Measurements from ENCODE around the gene PARD3.

Gene PARD3

DNA sequence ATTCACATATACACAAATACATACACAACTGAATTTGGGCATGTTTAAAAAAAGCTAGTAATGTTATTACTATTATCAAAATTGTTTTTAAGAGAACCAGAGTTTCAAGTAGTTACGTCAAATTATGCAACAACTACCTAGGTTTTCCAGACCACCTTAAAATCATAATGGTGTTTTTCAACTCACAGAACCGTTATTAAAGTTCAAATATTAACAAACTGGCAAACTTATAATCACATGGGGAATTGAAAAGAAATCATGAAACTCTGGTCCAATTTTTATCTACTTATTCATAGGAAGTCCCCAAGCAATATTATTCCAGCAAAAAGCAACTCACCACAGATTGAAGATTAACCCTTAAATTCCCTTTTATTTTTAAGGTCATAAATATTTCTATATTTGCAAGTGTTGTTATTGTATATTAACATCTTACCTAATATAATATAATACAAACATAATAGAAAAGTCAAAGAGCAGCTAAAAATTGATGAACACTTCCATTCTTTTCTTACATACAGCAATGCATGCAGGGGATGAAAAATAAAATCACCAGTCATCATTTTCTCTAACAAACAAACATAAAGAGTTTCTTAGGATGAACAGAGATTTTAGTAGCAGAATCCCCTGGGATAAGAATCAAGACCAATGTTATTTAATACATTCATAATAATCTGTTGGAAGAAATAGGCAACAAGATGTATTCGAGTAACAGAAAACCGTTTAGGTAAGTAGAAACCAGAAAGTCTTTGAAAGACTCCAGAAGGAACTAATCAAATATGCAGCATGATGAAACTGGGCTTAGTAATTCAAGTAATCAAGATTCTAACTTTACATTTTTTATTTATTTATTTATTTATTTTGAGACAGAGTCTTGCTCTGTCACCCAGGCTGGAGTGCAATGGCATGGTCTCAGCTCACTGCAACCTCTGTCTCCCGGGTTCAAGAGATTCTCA is 391.1 kb downstream of the PARD3 start:
- Histone ChIP-seq H3K9ac (ENCODE audit: low read length) (no peak overlapping the region), H3K36me3 (ENCODE audit: insufficient read depth, low read length) (no peaks in the 10 kb centered on the region), H3K4me1 (ENCODE audit: insufficient read depth, low read length) (no peaks in the 10 kb centered on the region), H3K27ac (ENCODE audit: low read depth, low read length) (no peak overlapping the region), H3K9me3 (ENCODE audit: low read length) (no peaks in the 10 kb centered on the region), H3K27me3 (ENCODE audit: control insufficient read depth in 1 of 2, insufficient read depth in 2 of 2, low read length in 2 of 2) (no peaks in the 10 kb centered on the region), H3K4me3 (ENCODE audit: low read depth in 1 of 2, low read length in 2 of 2) (no peak overlapping the region)

DNA sequence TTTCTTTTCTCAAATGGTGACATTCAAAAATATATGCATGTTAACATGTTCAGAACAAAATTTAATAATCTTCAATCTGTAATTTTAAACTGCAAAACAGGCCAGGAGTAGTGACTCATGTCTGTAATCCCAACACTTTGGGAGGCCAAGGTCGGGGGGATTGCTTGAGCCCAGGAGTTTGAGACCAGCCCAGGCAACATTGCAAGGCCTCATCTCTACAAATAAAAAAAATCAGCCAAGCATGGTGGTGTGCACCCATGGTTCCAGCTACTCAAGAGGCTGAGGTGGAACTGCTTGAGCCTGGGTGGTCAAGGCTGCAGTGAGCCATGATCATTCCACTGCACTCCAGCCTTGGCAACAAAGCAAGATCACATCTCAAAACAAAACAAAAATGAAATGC is 394.3 kb downstream of the PARD3 start:
- Histone ChIP-seq H3K36me3 (ENCODE audit: insufficient read depth, low read length) (no peaks in the 10 kb centered on the region), H3K27ac (ENCODE audit: low read depth, low read length) (no peak overlapping the region), H3K4me3 (ENCODE audit: low read depth in 1 of 2, low read length in 2 of 2) (no peak overlapping the region), H3K4me1 (ENCODE audit: insufficient read depth, low read length) (no peaks in the 10 kb centered on the region), H3K27me3 (ENCODE audit: control insufficient read depth in 1 of 2, insufficient read depth in 2 of 2, low read length in 2 of 2) (no peaks in the 10 kb centered on the region), H3K9ac (ENCODE audit: low read length) (no peak overlapping the region), H3K9me3 (ENCODE audit: low read length) (no peaks in the 10 kb centered on the region)

DNA sequence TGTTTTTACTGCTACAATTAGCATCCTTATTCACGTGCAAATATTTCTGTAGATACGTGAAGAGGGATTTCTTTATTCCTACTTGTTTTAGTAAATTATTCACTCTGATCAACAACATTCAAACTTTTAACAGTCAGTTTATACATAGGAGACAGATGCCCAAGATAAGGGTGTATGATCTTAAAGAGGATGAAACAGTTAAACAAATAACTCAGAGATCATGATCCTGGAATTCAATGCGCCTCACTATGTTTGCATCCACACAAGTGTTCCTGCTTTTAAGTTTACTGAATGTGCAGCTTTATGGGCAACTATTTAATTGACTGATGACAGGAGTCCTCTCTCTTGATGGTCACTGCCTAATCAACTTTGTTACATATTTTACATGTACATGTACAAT is 394.8 kb downstream of the PARD3 start:
- Histone ChIP-seq H3K27me3 (ENCODE audit: control insufficient read depth in 1 of 2, insufficient read depth in 2 of 2, low read length in 2 of 2) (no peaks in the 10 kb centered on the region), H3K27ac (ENCODE audit: low read depth, low read length) (no peak overlapping the region)

DNA sequence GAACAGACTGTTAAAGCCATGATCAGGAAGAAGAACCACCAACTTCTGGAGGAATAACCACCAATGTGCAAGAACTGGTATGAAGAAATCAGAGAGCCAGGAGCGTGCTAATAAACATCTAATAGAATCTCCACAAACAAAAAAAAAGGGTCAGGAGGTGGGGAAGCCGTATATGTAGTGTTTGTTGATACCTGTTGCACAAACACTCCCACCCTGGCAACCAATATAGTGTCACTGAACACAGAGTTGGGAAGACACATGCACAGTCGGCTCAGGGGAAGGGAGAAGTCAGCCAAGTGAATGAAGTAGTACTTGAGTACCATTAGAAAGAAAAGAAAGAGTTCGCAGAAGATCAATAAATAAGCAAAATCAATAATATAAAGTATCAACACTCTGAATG is 400.1 kb downstream of the PARD3 start:
- peaks cover 13% of the 10 kb centered on the region for H3K4me1 ChIP-seq (ENCODE audit: insufficient read depth, low read length)

More for the DNA sequence above, 394.8 kb downstream of the PARD3 start:
- Histone ChIP-seq H3K9me3 (ENCODE audit: low read length) (no peaks in the 10 kb centered on the region), H3K36me3 (ENCODE audit: insufficient read depth, low read length) (no peaks in the 10 kb centered on the region), H3K4me1 (ENCODE audit: insufficient read depth, low read length) (peaks cover 2% of the 10 kb centered on the region), H3K4me3 (ENCODE audit: low read depth in 1 of 2, low read length in 2 of 2) (no peak overlapping the region), H3K9ac (ENCODE audit: low read length) (no peak overlapping the region)

DNA sequence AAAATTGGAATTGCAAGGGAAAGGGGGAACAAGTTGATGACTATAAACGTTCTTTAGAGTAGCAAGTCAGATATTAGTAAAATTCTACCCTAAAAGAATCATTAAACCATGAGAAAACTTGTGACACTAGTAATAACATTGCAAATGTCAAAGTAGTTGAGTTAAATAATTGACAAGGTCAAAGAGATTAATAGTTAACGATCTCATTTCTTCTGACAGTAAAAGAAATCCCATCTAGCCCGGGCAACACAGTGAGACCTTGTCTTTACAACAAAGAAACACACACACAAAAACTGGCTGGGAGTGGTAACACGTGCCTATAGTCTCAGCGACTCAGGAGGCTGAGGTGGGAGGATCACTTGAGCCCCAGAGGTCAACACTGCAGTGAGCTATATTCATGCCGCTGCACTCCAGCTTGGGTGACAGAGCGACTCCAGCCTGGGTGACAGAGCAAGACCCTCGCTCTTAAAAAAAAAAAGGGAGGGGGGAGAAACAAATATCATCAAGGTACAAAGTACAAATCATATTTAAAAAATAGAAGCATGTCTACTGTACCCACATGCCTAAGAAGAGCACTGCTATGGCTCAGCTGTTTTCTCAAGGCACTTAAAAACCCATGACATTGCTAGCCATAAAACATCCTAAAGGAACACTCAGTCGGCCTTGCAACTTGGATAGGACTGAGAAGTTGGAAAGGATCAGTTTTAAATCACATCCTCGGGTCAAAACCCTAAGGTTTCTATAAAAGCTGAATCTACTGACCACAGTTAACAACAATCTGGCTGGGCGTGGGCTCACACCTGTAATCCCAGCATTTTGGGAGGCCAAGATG is 401.1 kb downstream of the PARD3 start:
- H3K4me1 ChIP-seq (ENCODE audit: insufficient read depth, low read length) = peaks cover 13% of the 10 kb centered on the region
- H3K27ac ChIP-seq (ENCODE audit: low read depth, low read length) = no peak overlapping the region
- no peak overlapping the region for H3K4me3 ChIP-seq (ENCODE audit: low read depth in 1 of 2, low read length in 2 of 2)
- no peak overlapping the region for H3K9ac ChIP-seq (ENCODE audit: low read length)
- no peaks in the 10 kb centered on the region for H3K9me3 ChIP-seq (ENCODE audit: low read length)
- H3K36me3 ChIP-seq (ENCODE audit: insufficient read depth, low read length) = no peaks in the 10 kb centered on the region
- H3K27me3 ChIP-seq (ENCODE audit: control insufficient read depth in 1 of 2, insufficient read depth in 2 of 2, low read length in 2 of 2) = no peaks in the 10 kb centered on the region

More for the DNA sequence above, 400.1 kb downstream of the PARD3 start:
- H3K36me3 ChIP-seq (ENCODE audit: insufficient read depth, low read length) = no peaks in the 10 kb centered on the region
- H3K9ac ChIP-seq (ENCODE audit: low read length) = no peak overlapping the region
- no peaks in the 10 kb centered on the region for H3K27me3 ChIP-seq (ENCODE audit: control insufficient read depth in 1 of 2, insufficient read depth in 2 of 2, low read length in 2 of 2)
- no peak overlapping the region for H3K4me3 ChIP-seq (ENCODE audit: low read depth in 1 of 2, low read length in 2 of 2)
- H3K27ac ChIP-seq (ENCODE audit: low read depth, low read length) = no peak overlapping the region
- no peaks in the 10 kb centered on the region for H3K9me3 ChIP-seq (ENCODE audit: low read length)

DNA sequence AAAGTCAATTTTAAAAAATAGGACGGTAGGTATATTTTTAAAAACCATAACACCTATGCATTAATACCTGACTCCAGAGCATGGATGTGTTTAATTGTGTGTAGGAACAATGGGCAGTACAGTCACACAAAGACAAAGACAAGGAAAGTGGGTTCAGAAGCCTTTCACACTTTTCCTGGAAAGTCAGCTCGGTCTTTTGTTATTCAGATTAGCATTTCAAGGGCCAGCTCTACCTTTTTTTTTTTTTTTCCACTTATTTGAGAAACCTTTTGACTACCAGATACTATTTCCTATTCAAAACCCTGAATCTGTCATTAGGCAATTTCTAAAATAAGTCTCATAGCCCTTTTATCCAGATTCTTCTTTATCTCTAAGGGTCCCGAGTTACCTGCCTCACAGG is 401.9 kb downstream of the PARD3 start:
- Histone ChIP-seq H3K9me3 (ENCODE audit: low read length) (no peaks in the 10 kb centered on the region), H3K9ac (ENCODE audit: low read length) (no peak overlapping the region), H3K27ac (ENCODE audit: low read depth, low read length) (no peak overlapping the region), H3K4me1 (ENCODE audit: insufficient read depth, low read length) (peaks cover 13% of the 10 kb centered on the region), H3K4me3 (ENCODE audit: low read depth in 1 of 2, low read length in 2 of 2) (no peak overlapping the region), H3K27me3 (ENCODE audit: control insufficient read depth in 1 of 2, insufficient read depth in 2 of 2, low read length in 2 of 2) (no peaks in the 10 kb centered on the region), H3K36me3 (ENCODE audit: insufficient read depth, low read length) (no peaks in the 10 kb centered on the region)

DNA sequence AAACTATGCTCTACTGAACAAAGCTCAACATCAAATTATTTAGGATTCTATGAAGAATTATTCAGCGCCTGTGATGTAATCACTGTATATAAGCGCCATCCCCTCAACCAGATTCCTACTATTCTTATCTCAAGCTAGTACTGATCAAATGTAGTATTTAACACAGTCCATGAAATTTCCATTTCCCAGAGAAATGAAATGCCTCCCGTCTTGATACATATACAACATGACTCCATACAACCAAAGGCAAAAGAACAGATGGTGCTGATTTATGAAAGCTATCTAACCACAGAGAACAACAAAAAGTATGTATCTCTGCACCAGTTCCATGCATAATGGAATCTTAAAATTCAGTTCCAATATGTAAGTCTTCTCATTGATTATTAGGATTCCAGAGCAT is 406.1 kb downstream of the PARD3 start:
- Histone ChIP-seq H3K27ac (ENCODE audit: low read depth, low read length) (no peak overlapping the region), H3K9me3 (ENCODE audit: low read length) (no peaks in the 10 kb centered on the region), H3K27me3 (ENCODE audit: control insufficient read depth in 1 of 2, insufficient read depth in 2 of 2, low read length in 2 of 2) (no peaks in the 10 kb centered on the region), H3K36me3 (ENCODE audit: insufficient read depth, low read length) (no peaks in the 10 kb centered on the region), H3K4me3 (ENCODE audit: low read depth in 1 of 2, low read length in 2 of 2) (no peak overlapping the region), H3K9ac (ENCODE audit: low read length) (no peak overlapping the region), H3K4me1 (ENCODE audit: insufficient read depth, low read length) (peaks cover 10% of the 10 kb centered on the region)

DNA sequence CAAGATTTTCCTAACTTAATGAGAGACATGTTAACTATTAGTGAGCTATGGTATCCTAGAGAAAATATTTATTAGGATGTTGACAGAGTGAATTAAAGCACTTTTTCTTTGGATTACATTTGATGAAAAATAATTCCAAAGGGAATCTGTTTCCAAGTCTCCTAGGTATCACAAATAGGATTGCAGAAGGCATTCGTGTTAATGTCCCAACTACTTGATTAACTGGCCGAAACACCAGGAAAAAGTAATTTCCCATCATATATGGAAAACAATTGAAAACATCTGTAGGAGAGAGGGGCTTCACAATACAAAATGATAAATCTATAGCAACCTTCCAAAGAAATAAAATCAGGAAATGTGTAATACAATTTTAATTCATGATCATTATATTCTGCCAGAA is 406.7 kb downstream of the PARD3 start:
- Histone ChIP-seq H3K27ac (ENCODE audit: low read depth, low read length) (no peak overlapping the region), H3K27me3 (ENCODE audit: control insufficient read depth in 1 of 2, insufficient read depth in 2 of 2, low read length in 2 of 2) (no peaks in the 10 kb centered on the region), H3K4me3 (ENCODE audit: low read depth in 1 of 2, low read length in 2 of 2) (no peak overlapping the region), H3K4me1 (ENCODE audit: insufficient read depth, low read length) (peaks cover 15% of the 10 kb centered on the region), H3K9me3 (ENCODE audit: low read length) (no peaks in the 10 kb centered on the region), H3K9ac (ENCODE audit: low read length) (no peak overlapping the region), H3K36me3 (ENCODE audit: insufficient read depth, low read length) (no peaks in the 10 kb centered on the region)

DNA sequence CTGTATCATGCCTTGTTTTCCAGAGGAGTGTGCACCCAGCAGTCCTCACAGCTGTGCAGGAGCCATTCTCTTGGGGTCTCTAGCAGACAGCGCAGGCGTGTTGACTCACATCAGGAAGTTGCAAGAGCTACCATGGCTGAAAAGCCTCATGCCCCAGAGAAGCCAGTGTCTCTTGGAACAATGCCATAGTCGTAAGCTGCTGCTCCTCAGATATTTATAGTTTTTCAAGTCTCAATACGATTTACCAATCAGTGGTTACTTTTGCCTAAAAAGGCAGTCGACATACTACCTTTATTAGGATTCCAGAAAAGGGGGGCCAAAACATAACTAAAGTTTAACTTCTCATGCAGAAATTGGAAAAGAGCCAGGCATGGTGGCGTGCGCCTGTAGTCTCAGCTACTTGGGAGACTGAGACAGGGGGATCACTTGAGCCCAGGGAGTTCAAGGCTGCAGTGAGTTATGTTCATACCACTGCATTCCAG is 407.7 kb downstream of the PARD3 start:
- Histone ChIP-seq H3K27me3 (ENCODE audit: control insufficient read depth in 1 of 2, insufficient read depth in 2 of 2, low read length in 2 of 2) (no peaks in the 10 kb centered on the region), H3K4me1 (ENCODE audit: insufficient read depth, low read length) (peaks cover 11% of the 10 kb centered on the region), H3K9me3 (ENCODE audit: low read length) (no peaks in the 10 kb centered on the region), H3K36me3 (ENCODE audit: insufficient read depth, low read length) (no peaks in the 10 kb centered on the region), H3K4me3 (ENCODE audit: low read depth in 1 of 2, low read length in 2 of 2) (no peak overlapping the region), H3K27ac (ENCODE audit: low read depth, low read length) (no peak overlapping the region), H3K9ac (ENCODE audit: low read length) (no peak overlapping the region)

DNA sequence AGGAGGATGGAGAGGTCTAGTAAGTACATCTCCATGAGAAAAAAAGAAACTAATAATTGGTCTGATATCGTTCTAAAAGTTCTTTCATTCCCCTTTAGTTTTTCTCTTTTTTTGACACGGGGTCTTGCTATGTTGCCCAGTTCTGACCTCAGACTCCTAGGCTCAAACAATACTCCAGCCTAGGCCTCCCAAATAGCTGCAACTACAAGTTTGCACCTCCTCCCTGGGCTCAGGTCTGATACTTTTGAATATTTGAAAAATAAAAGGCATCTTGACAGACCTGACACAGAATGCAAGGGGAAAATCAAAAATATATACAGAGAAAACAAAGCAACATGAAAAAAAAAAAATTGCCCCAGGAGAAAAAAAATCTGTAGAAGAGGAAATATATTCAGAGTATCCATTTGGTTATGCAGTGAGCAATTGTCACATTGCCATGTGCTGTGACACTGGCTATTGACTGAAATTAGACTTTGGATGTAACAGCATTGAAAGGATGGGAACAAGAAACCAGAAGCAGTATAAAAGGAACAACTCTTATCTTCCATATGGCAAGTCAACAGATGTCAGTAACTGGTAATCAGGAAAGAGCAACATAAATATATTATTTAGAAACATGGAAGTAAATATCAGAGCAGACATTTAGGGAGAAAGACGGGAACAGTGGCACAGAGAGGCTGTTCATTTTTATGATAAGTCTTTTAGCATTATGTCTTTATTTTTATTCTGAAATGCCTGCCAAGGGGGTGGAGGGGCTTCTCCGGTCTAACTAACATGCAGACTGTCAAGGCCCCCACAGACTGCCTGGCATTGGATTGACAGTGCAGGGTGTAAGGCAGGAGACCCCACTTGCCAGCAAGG is 408.4 kb downstream of the PARD3 start:
- H3K4me3 ChIP-seq (ENCODE audit: low read depth in 1 of 2, low read length in 2 of 2) = no peak overlapping the region
- H3K9ac ChIP-seq (ENCODE audit: low read length) = no peak overlapping the region
- peaks cover 11% of the 10 kb centered on the region for H3K4me1 ChIP-seq (ENCODE audit: insufficient read depth, low read length)
- no peak overlapping the region for H3K27ac ChIP-seq (ENCODE audit: low read depth, low read length)
- H3K9me3 ChIP-seq (ENCODE audit: low read length) = no peaks in the 10 kb centered on the region
- H3K36me3 ChIP-seq (ENCODE audit: insufficient read depth, low read length) = no peaks in the 10 kb centered on the region
- H3K27me3 ChIP-seq (ENCODE audit: control insufficient read depth in 1 of 2, insufficient read depth in 2 of 2, low read length in 2 of 2) = no peaks in the 10 kb centered on the region

Measured in muscle layer of colon (tissue), 2 donors.